ENCODE measurements around the gene PCDHA1.

The PCDHA1 gene

GRCh38 chr5:140989254-140990020, 203.5 kb downstream of the PCDHA1 start:
- Histone ChIP-seq H4K20me1 (ENCODE audit: low read depth, low read length) (no peaks in the 10 kb centered on the region), H3K4me3 (ENCODE audit: insufficient read depth, low read length, poor library complexity, severe bottlenecking) (no peak overlapping the region), H3F3A (ENCODE audit: insufficient read depth) (no peaks in the 10 kb centered on the region), H3K9me2 (replicated peaks; ENCODE audit: insufficient read depth, low read length) (no peaks in the 10 kb centered on the region), H2AFZ (ENCODE audit: low read depth, low read length, severe bottlenecking) (no peak overlapping the region), H3K36me3 (ENCODE audit: low read length) (no peaks in the 10 kb centered on the region), H3K9me3 (ENCODE audit: insufficient read depth, low read length) (no peaks in the 10 kb centered on the region), H3K27ac (ENCODE audit: low read depth, low read length) (no peak overlapping the region), H3K4me2 (ENCODE audit: low read depth, low read length, poor library complexity, severe bottlenecking) (no peak overlapping the region), H3K79me2 (ENCODE audit: insufficient read depth, low read length) (no peaks in the 10 kb centered on the region), H3K9ac (ENCODE audit: low read length) (no peak overlapping the region), H3K27me3 (ENCODE audit: low read length) (no peaks in the 10 kb centered on the region; the same call in 1 of the 2 replicates)
- TF ChIP-seq CTCF (IDR thresholded peaks at IDR 0.05; ENCODE audit: insufficient read depth, low read length, poor library complexity, severe bottlenecking), result no peak
- TF ChIP-seq EZH2phosphoT487 (conservative IDR thresholded peaks at IDR 0.05; ENCODE audit: low read length), result no peak

GRCh38 chr5:140992828-140993227, 206.9 kb downstream of the PCDHA1 start:
- Histone ChIP-seq H3K27ac (ENCODE audit: low read depth, low read length) (no peak overlapping the region), H3F3A (ENCODE audit: insufficient read depth) (no peaks in the 10 kb centered on the region), H3K9me3 (ENCODE audit: insufficient read depth, low read length) (no peaks in the 10 kb centered on the region), H3K4me2 (ENCODE audit: low read depth, low read length, poor library complexity, severe bottlenecking) (no peak overlapping the region), H3K9ac (ENCODE audit: low read length) (no peak overlapping the region), H3K27me3 (ENCODE audit: low read length) (no peaks in the 10 kb centered on the region; the same call in 1 of the 2 replicates), H2AFZ (ENCODE audit: low read depth, low read length, severe bottlenecking) (no peak overlapping the region), H3K36me3 (ENCODE audit: low read length) (no peaks in the 10 kb centered on the region), H3K9me2 (replicated peaks; ENCODE audit: insufficient read depth, low read length) (no peaks in the 10 kb centered on the region), H4K20me1 (ENCODE audit: low read depth, low read length) (no peaks in the 10 kb centered on the region), H3K79me2 (ENCODE audit: insufficient read depth, low read length) (no peaks in the 10 kb centered on the region), H3K4me3 (ENCODE audit: insufficient read depth, low read length, poor library complexity, severe bottlenecking) (no peak overlapping the region)
- TF ChIP-seq CTCF (IDR thresholded peaks at IDR 0.05; ENCODE audit: insufficient read depth, low read length, poor library complexity, severe bottlenecking) (no peak), EZH2phosphoT487 (conservative IDR thresholded peaks at IDR 0.05; ENCODE audit: low read length) (no peak)

GRCh38 chr5:140996060-140996459, 210.1 kb downstream of the PCDHA1 start:
- Histone ChIP-seq H3F3A (ENCODE audit: insufficient read depth) (no peaks in the 10 kb centered on the region), H3K9me2 (replicated peaks; ENCODE audit: insufficient read depth, low read length) (no peaks in the 10 kb centered on the region), H3K27ac (ENCODE audit: low read depth, low read length) (no peak overlapping the region), H3K4me2 (ENCODE audit: low read depth, low read length, poor library complexity, severe bottlenecking) (no peak overlapping the region), H3K9me3 (ENCODE audit: insufficient read depth, low read length) (no peaks in the 10 kb centered on the region), H3K27me3 (ENCODE audit: low read length) (no peaks in the 10 kb centered on the region; the same call in 1 of the 2 replicates), H4K20me1 (ENCODE audit: low read depth, low read length) (no peaks in the 10 kb centered on the region), H2AFZ (ENCODE audit: low read depth, low read length, severe bottlenecking) (no peak overlapping the region), H3K9ac (ENCODE audit: low read length) (no peak overlapping the region), H3K36me3 (ENCODE audit: low read length) (no peaks in the 10 kb centered on the region), H3K4me3 (ENCODE audit: insufficient read depth, low read length, poor library complexity, severe bottlenecking) (no peak overlapping the region), H3K79me2 (ENCODE audit: insufficient read depth, low read length) (no peaks in the 10 kb centered on the region)
- no peak for TF ChIP-seq EZH2phosphoT487 (conservative IDR thresholded peaks at IDR 0.05; ENCODE audit: low read length)
- no peak for TF ChIP-seq CTCF (IDR thresholded peaks at IDR 0.05; ENCODE audit: insufficient read depth, low read length, poor library complexity, severe bottlenecking)
